SK-N-MC (cell line): ENCODE data around the gene CCL16.
"Not testable (repeated sequence)": the region's sequence is repeated elsewhere in the genome, so short reads cannot be mapped to it uniquely, and the experiment has no call there.

Experiments used
- DNase-seq: peaks from one replicate; pipeline ENCODE4 v3.0.0-alpha.2; 2011; ENCODE audit warnings: low read depth, low spot score
- H3K27ac ChIP-seq: fragments of 200-600 bp; sonication (generic); 2 replicates; pipeline ENCODE4 v1.5.1; 2016; ENCODE audit warnings: mixed run types
- H3K36me3 ChIP-seq: fragments of 200-600 bp; sonication (generic); 2 replicates; pipeline ENCODE4 v1.6.1; 2017; ENCODE audit warnings: antibody characterized with exemption, low read length, mixed read lengths; ENCODE audit not compliant: insufficient read depth
- H3K4me3 ChIP-seq: fragments of 200-600 bp; sonication (generic); 2 replicates; pipeline ENCODE4 v1.5.1; 2016
- H3K9ac ChIP-seq: fragments of 200-600 bp; sonication (generic); 2 replicates; pipeline ENCODE4 v1.8.0; 2017; ENCODE audit warnings: mixed run types, mixed read lengths; ENCODE audit not compliant: insufficient read length
- H3K9me3 ChIP-seq: fragments of 200-600 bp; sonication (generic); 2 replicates; pipeline ENCODE4 v1.6.1; 2017; ENCODE audit warnings: low read depth, mild to moderate bottlenecking, antibody characterized with exemption, low read length, moderate library complexity, mixed read lengths
- EZH2 ChIP-seq: fragments of 200-600 bp; sonication (generic); IDR thresholded peaks from one replicate; pipeline ENCODE4 v1.6.1; 2017; ENCODE audit warnings: antibody characterized with exemption
- FOXP2 ChIP-seq: optimal IDR thresholded peaks from 2 replicates; pipeline ENCODE3; 2011; ENCODE audit warnings: mild to moderate bottlenecking, moderate library complexity; ENCODE audit not compliant: insufficient read depth; ENCODE audit errors: extremely low read length, control extremely low read depth
- POLR2AphosphoS5 ChIP-seq: IDR thresholded peaks from 2 replicates; pipeline ENCODE4 v1.6.1; 2012; ENCODE audit warnings: mild to moderate bottlenecking, low read depth, low read length, borderline replicate concordance

Gene CCL16

GRCh38 chr17:35981246-35981645, at the start of gene CCL16:
CCL16 (minus strand) TSS chr17:35981497; CDS start chr17:35981420, 77 bp downstream.
- Histone ChIP-seq H3K9ac (no peak within 1 kb of the TSS), H3K36me3 (no peaks in the 10 kb centered on the region), H3K4me3 (no peak within 1 kb of the TSS), H3K9me3 (no peaks in the 10 kb centered on the region), H3K27ac (no peak within 1 kb of the TSS)
- TF ChIP-seq POLR2AphosphoS5 (no peak), EZH2 (no peak), FOXP2 (no peak)
- DNase-seq = no peak

- Histone ChIP-seq H3K27ac (no peak overlapping the region), H3K36me3 (no peaks in the 10 kb centered on the region), H3K9me3 (no peaks in the 10 kb centered on the region), H3K9ac (no peak overlapping the region), H3K4me3 (no peak overlapping the region)
- DNase-seq = no peak
- TF ChIP-seq EZH2 = no peak
- no peak for TF ChIP-seq POLR2AphosphoS5
- TF ChIP-seq FOXP2 = no peak
Observed at GRCh38 chr17:36030956-36031355, 49.7 kb upstream of the CCL16 start.

GRCh38 chr17:36027761-36028160, 46.5 kb upstream of the CCL16 start:
- DNase-seq = peak; percentile 18
- Histone ChIP-seq H3K9me3 (no peaks in the 10 kb centered on the region), H3K36me3 (no peaks in the 10 kb centered on the region), H3K4me3 (no peak overlapping the region), H3K27ac (no peak overlapping the region), H3K9ac (no peak overlapping the region)
- no peak for TF ChIP-seq EZH2
- TF ChIP-seq POLR2AphosphoS5 = no peak
- TF ChIP-seq FOXP2 = no peak

GRCh38 chr17:36024106-36024869, 43.0 kb upstream of the CCL16 start:
- DNase-seq = no peak
- Histone ChIP-seq H3K9ac (no peak overlapping the region), H3K9me3 (no peaks in the 10 kb centered on the region), H3K27ac (no peak overlapping the region), H3K4me3 (no peak overlapping the region), H3K36me3 (no peaks in the 10 kb centered on the region)
- TF ChIP-seq POLR2AphosphoS5 = no peak
- no peak for TF ChIP-seq FOXP2
- TF ChIP-seq EZH2 = no peak

GRCh38 chr17:36019423-36019822, 38.1 kb upstream of the CCL16 start:
- DNase-seq = no peak
- Histone ChIP-seq H3K4me3 (no peak overlapping the region), H3K9me3 (no peaks in the 10 kb centered on the region), H3K27ac (no peak overlapping the region), H3K36me3 (no peaks in the 10 kb centered on the region), H3K9ac (no peak overlapping the region)
- TF ChIP-seq FOXP2 (no peak), POLR2AphosphoS5 (no peak), EZH2 (no peak)

- Histone ChIP-seq H3K9ac (no peak within 1 kb of the TSS), H3K36me3 (no peaks in the 10 kb centered on the region), H3K9me3 (no peaks in the 10 kb centered on the region), H3K27ac (no peak within 1 kb of the TSS), H3K4me3 (no peak within 1 kb of the TSS)
- no peak for DNase-seq
- TF ChIP-seq EZH2 (no peak), FOXP2 (no peak), POLR2AphosphoS5 (no peak)
Observed at GRCh38 chr17:36017799-36018198, 36.5 kb upstream of the CCL16 start, which contains the start of gene CCL23. CCL23 (minus strand) TSS chr17:36017972; CDS start chr17:36017897, 75 bp downstream.

GRCh38 chr17:36016555-36016954, 35.3 kb upstream of the CCL16 start:
- no peak for DNase-seq
- Histone ChIP-seq H3K27ac (no peak overlapping the region), H3K4me3 (no peak overlapping the region), H3K9me3 (no peaks in the 10 kb centered on the region), H3K9ac (no peak overlapping the region), H3K36me3 (no peaks in the 10 kb centered on the region)
- TF ChIP-seq EZH2 = no peak
- no peak for TF ChIP-seq POLR2AphosphoS5
- TF ChIP-seq FOXP2 = no peak

- H3K36me3 ChIP-seq = not testable (repeated sequence)
Observed at GRCh38 chr17:36015895-36016294, 34.6 kb upstream of the CCL16 start.

GRCh38 chr17:36014946-36015345, 33.6 kb upstream of the CCL16 start:
- DNase-seq = no peak
- TF ChIP-seq EZH2 = no peak
- TF ChIP-seq POLR2AphosphoS5 = no peak
- no peak for TF ChIP-seq FOXP2
- no peak overlapping the region for H3K9ac ChIP-seq
- no peaks in the 10 kb centered on the region for H3K36me3 ChIP-seq
- H3K9me3 ChIP-seq = no peaks in the 10 kb centered on the region
- H3K4me3 ChIP-seq = no peak overlapping the region
- H3K27ac ChIP-seq = no peak overlapping the region

More at GRCh38 chr17:36015895-36016294, 34.6 kb upstream of the CCL16 start:
- H3K9me3 ChIP-seq, H3K27ac ChIP-seq, H3K9ac ChIP-seq, H3K4me3 ChIP-seq, DNase-seq: not testable (repeated sequence)
